ENCODE results near the gene ENPP5.

ENPP5 gene

GRCh38 chr6:46170357-46171289, at the start of gene ENPP5:
TSS of gene ENPP5 (minus strand) at chr6:46170980. CDS start at chr6:46168262, 2,718 bp downstream.
- DNase-seq = no peak

DNA sequence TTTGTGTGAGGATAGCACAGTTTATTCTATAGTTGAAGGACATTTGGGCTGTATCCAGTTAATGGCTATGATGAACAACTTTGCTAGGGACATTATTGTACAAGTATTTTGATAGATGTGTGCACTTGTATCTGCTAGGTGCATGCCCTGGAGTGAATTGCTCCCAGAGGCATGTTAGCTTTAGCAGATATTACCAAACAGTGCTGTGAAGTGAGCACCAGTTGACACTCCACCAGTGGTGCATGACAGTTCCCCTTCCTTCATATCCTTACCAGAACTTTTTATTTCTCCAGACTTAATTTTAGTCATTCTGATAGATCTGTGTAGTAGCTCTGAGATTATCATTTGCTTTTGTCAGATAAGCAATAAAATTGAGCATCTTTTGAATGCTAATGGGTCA, 48.9 kb upstream of the ENPP5 start:
- no peak for DNase-seq

DNA sequence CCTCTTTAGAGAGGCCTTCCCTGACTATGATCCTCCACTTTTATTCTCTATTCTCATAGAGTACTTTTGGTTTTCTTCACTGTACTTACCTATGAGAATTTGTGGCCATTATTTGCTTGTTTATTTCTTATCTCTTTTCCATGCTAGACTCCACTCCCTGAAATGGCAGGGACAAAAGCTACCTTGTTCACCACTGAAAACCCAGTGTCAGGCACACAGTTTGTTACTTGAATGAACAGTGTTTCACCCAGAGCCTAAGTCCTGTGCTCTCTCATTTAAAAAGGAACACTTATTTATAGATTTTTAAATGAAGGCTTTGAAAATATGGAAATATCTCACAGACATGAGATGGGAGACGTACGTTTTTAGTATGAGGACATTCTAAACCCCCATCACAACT, 47.7 kb upstream of the ENPP5 start:
- DNase-seq = no peak

DNA sequence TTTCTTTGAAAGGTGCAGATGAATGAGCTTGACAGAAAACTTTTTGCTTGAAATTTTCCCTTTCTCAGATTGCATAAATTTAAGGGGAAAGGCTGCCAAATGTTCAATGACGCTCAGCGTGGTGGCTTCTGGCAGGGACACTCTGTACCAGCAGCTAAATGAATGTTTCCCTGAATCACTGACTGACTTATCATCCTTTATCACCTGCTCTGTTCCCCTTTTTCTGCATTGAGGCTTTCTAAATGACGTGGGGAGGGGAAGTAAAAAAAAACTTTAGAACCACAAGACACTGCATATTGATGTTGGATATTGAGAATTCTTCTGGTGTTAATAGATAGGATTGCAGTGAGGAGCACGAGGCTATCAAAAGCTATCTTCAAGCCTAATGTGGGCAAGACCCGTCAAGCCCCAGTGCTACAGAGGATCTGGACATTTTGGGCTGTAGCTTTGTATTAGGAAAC, 46.9 kb upstream of the ENPP5 start:
- no peak for DNase-seq

GRCh38 chr6:46216879-46217278, 46.1 kb upstream of the ENPP5 start:
- DNase-seq = no peak

- DNase-seq = no peak
Observed at GRCh38 chr6:46215777-46216176, 45.0 kb upstream of the ENPP5 start.

GRCh38 chr6:46215213-46215612, 44.4 kb upstream of the ENPP5 start:
- no peak for DNase-seq

- DNase-seq = no peak
Observed at GRCh38 chr6:46211917-46212316, 41.1 kb upstream of the ENPP5 start.

DNA sequence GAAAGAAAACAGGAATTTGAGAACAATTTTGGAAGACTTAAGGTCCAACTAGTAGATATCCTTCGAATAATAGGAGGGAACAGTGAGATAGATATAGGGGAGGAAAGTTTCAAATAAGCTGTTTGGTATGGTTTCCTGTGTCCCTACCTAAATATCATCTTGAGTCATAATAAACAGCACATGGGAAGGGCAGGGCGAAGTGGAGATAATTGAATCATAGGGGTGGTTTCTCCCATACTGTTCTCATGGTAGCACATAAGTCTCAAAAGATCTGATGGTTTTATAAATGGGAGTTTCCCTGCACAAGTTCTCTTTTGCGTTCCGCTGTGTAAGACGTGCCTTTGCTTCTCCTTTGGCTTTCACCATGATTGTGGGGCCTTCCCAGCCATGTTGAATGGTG, 39.5 kb upstream of the ENPP5 start:
- no peak for DNase-seq

DNA sequence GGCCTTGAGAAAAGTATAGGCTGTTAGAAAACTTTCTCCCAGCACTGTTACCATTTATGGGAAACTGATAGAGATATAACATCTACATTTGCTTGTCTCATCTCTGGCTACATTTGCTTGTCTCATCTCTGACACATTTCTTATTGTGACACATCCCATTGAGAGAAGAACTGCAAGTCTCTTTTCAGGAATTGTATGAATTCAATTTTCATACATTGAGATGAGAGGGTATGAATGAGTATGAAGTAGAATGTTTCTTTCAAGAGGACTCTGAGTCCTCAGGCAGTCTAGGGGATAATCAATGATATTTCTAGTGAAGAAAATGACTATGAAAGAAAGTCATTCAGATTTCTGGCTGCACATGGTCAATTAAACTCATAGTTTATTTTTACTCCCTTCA, 37.5 kb upstream of the ENPP5 start:
- DNase-seq = no peak

DNA sequence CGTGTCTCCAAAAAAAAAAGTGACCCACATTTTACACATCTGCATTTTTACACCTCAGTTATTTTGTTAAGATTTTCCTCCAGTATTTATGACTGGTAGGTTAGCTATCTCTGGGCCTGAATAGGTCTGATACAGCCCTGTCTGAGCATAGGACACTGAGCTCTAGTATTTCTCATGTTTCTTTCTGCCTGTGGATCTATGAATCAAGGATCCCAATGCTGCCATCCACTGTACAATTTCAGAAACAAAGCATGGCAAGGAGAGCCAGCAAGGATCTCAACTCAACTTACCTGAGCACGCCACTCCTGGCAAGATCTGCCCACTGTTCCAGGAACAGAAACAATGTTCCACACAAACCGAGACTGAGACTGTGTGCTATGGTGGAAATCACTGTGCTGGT, 36.4 kb upstream of the ENPP5 start:
- DNase-seq = no peak

GRCh38 chr6:46204880-46205650, 34.3 kb upstream of the ENPP5 start:
- no peak for DNase-seq

- no peak for DNase-seq
Observed at GRCh38 chr6:46203391-46204177, 32.8 kb upstream of the ENPP5 start.

- DNase-seq = no peak
Observed at GRCh38 chr6:46201702-46202101, 30.9 kb upstream of the ENPP5 start.

- no peak for DNase-seq
Observed at GRCh38 chr6:46199387-46199786, 28.6 kb upstream of the ENPP5 start.

GRCh38 chr6:46191961-46192360, 21.2 kb upstream of the ENPP5 start:
- peak; percentile 43 for DNase-seq

DNA sequence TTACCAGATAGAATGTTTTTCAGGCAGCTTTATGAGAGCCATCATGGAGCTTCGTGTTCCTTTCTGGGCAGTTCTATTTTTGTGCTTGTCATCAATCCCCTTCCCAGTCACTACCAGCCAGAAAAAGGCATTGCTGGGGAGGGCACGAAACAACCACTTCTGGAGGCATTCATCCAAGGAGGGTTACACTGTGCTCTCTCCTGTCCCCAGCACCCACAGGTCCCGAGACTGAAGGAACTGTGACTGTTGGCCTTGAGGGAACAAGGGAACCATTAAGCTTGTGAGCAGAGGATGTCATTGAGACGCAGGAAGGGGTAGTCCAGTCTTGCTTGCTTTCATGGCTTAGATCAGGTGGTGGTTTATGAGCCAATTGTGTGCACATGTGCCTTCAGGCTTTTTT, 20.1 kb upstream of the ENPP5 start:
- DNase-seq = no peak

GRCh38 chr6:46189726-46190125, 18.9 kb upstream of the ENPP5 start:
- no peak for DNase-seq

DNA sequence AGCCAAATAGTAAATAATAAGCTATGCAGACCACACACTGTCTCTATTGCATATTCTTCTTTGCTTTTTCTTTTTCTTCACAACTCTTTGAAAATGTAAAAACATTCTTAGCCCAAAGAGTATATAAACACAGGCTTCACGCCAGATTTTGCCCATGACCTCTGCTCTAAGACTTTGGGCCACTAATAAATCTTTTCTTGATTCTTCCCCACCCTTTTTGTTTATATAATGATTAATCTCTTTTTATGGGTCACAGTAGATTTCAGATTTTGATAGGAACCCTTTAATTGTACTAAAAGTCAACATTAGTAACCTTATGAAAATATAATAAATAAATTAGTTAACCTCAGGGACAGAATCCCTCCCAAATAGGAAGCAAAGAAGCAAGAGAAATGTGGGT, 15.8 kb upstream of the ENPP5 start:
- DNase-seq = no peak

DNA sequence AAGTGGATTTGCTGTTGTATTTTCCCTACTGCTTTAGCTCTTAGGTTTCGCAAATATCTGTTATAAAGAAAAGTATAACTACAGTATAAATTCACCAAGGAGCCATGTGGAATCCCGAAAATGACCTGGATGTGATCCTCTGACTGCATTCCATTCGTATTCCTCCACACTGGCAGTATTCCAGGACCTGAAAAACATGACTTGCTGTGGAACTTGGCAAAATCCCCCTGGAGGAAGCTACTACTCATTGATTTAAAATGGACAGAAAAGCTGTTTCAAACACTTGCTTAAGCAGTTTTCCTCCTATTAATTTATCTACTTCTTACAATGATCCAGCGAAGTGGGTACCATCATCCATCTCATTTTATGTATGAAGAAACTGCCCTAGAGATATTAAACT, 13.3 kb upstream of the ENPP5 start:
- peak; percentile 39 for DNase-seq

DNA sequence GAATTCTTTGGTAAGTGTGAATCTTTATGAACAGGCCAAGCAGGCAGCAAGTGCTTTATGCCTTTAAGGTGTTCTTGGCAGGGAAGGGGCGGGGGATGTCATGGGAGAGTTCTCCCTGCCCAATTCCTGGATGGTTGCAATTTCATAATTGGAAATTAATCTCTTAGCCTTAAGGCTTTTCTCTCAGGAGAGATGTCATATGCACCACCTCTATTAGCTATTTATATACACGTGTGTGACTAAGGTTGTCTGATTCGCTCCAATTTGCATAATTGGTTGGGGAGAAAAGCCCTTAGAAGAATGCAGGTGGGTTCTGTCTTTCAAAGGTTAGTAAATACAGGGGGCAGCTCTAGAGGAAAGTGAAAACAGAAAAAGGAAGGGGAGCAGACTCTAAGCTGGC, 5.2 kb upstream of the ENPP5 start:
- no peak for DNase-seq

GRCh38 chr6:46175446-46175845, 4.7 kb upstream of the ENPP5 start:
- no peak for DNase-seq

GRCh38 chr6:46174904-46175303, 4.1 kb upstream of the ENPP5 start:
- no peak for DNase-seq

Measured in amniotic stem cell (primary cell).